HepG2 (cell line): ENCODE measurements around the gene XXYLT1.

Experiments
- CTCF ChIP-seq: sonication (generic); formaldehyde crosslinking; IDR thresholded peaks from 2 replicates; pipeline ENCODE4 v1.5.0; 2020; ENCODE audit warnings: mild to moderate bottlenecking, missing genetic modification reagents, moderate library complexity
- POLR2A ChIP-seq, 2 experiments: IDR thresholded peaks; 2 replicates each; pipeline ENCODE4 v1.6.1; 2011; ENCODE audit warnings: low read depth in 2 of 2, low read length in 2 of 2, mild to moderate bottlenecking in 1 of 2, moderate library complexity in 1 of 2; ENCODE audit not compliant: insufficient read depth in 1 of 2
- RAD21 ChIP-seq: fragments of 450-650 bp; formaldehyde crosslinking; IDR thresholded peaks from 2 replicates; pipeline ENCODE4 v1.5.0; 2020; ENCODE audit warnings: mild to moderate bottlenecking
- SAP130 ChIP-seq: IDR thresholded peaks from 2 replicates; pipeline ENCODE4 v1.6.1; 2016; ENCODE audit warnings: low read depth
- SMC3 ChIP-seq: IDR thresholded peaks from 2 replicates; pipeline ENCODE4 v1.6.1; 2011; ENCODE audit warnings: low read length, improper control_type of control experiment
- USF2 ChIP-seq, 2 experiments: sonication (generic) in 1 of 2; formaldehyde crosslinking in 1 of 2; IDR thresholded peaks; 2 replicates each; pipeline versions ENCODE4 v1.5.1 to v1.6.1; 2011 to 2020; ENCODE audit warnings: borderline replicate concordance in 1 of 2, low read depth in 1 of 2, low read length in 1 of 2, mild to moderate bottlenecking in 1 of 2, missing genetic modification reagents in 1 of 2, moderate library complexity in 1 of 2
- ZBTB33 ChIP-seq: sonication (generic); formaldehyde crosslinking; IDR thresholded peaks from 2 replicates; pipeline ENCODE4 v1.4.0; 2020; ENCODE audit warnings: missing genetic modification reagents
- ZBTB7B ChIP-seq: sonication (generic); formaldehyde crosslinking; IDR thresholded peaks from 2 replicates; pipeline ENCODE4 v1.4.0; 2020; ENCODE audit warnings: missing genetic modification reagents
- ZSCAN29 ChIP-seq: sonication (generic); formaldehyde crosslinking; conservative IDR thresholded peaks from 2 replicates; pipeline ENCODE4 v1.4.0; 2020; ENCODE audit warnings: mild to moderate bottlenecking, missing genetic modification reagents
- TF ChIP-seq, protein P1 (sequence below): sonication (generic); formaldehyde crosslinking; IDR thresholded peaks from 2 replicates; pipeline ENCODE4 v1.4.0; 2020; ENCODE audit warnings: missing genetic modification reagents, mild to moderate bottlenecking, borderline replicate concordance
- TF ChIP-seq, protein P2 (sequence below): sonication (generic); formaldehyde crosslinking; IDR thresholded peaks from 2 replicates; pipeline ENCODE4 v1.4.0; 2020; ENCODE audit warnings: mild to moderate bottlenecking, missing genetic modification reagents, borderline replicate concordance

DNA sequence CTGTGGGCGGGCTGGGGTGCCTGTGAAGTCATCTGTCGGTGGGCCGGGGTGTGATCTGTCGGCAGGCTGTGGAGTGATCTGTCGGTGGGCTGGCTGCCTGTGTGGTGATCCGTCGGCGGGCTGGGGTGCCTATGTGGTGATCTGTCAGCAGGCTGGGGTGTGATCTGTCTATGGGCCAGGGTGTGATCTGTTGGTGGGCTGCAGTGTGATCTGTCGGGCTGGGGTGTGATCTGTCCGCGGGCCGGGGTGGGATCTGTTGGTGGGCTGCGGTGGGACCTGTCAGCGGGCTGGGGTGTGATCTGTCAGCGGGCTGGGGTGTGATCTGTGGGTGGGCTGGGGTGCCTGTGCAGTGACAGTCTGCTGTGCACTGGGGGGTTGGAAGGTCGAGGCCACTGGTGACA lies 204.5 kb downstream of the XXYLT1 start:
- TF ChIP-seq, protein P1, sequence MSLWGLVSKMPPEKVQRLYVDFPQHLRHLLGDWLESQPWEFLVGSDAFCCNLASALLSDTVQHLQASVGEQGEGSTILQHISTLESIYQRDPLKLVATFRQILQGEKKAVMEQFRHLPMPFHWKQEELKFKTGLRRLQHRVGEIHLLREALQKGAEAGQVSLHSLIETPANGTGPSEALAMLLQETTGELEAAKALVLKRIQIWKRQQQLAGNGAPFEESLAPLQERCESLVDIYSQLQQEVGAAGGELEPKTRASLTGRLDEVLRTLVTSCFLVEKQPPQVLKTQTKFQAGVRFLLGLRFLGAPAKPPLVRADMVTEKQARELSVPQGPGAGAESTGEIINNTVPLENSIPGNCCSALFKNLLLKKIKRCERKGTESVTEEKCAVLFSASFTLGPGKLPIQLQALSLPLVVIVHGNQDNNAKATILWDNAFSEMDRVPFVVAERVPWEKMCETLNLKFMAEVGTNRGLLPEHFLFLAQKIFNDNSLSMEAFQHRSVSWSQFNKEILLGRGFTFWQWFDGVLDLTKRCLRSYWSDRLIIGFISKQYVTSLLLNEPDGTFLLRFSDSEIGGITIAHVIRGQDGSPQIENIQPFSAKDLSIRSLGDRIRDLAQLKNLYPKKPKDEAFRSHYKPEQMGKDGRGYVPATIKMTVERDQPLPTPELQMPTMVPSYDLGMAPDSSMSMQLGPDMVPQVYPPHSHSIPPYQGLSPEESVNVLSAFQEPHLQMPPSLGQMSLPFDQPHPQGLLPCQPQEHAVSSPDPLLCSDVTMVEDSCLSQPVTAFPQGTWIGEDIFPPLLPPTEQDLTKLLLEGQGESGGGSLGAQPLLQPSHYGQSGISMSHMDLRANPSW = no peak
- TF ChIP-seq CTCF (CRISPR knock-in tag) (no peak), SMC3 (no peak), POLR2A (IDR thresholded peaks at IDR 0.05; ENCODE audit: insufficient read depth in 1 of 2, low read depth in 2 of 2, low read length in 2 of 2) (no peak), ZBTB7B (CRISPR knock-in tag) (no peak), SAP130 (CRISPR knock-in tag) (no peak), ZBTB33 (no peak), USF2 (IDR thresholded peaks at IDR 0.05; ENCODE audit: low read depth, low read length) (no peak), USF2 (CRISPR knock-in tag; IDR thresholded peaks at IDR 0.05; ENCODE audit: borderline replicate concordance) (no peak), RAD21 (no peak), ZSCAN29 (CRISPR knock-in tag) (no peak)
- TF ChIP-seq, protein P2, sequence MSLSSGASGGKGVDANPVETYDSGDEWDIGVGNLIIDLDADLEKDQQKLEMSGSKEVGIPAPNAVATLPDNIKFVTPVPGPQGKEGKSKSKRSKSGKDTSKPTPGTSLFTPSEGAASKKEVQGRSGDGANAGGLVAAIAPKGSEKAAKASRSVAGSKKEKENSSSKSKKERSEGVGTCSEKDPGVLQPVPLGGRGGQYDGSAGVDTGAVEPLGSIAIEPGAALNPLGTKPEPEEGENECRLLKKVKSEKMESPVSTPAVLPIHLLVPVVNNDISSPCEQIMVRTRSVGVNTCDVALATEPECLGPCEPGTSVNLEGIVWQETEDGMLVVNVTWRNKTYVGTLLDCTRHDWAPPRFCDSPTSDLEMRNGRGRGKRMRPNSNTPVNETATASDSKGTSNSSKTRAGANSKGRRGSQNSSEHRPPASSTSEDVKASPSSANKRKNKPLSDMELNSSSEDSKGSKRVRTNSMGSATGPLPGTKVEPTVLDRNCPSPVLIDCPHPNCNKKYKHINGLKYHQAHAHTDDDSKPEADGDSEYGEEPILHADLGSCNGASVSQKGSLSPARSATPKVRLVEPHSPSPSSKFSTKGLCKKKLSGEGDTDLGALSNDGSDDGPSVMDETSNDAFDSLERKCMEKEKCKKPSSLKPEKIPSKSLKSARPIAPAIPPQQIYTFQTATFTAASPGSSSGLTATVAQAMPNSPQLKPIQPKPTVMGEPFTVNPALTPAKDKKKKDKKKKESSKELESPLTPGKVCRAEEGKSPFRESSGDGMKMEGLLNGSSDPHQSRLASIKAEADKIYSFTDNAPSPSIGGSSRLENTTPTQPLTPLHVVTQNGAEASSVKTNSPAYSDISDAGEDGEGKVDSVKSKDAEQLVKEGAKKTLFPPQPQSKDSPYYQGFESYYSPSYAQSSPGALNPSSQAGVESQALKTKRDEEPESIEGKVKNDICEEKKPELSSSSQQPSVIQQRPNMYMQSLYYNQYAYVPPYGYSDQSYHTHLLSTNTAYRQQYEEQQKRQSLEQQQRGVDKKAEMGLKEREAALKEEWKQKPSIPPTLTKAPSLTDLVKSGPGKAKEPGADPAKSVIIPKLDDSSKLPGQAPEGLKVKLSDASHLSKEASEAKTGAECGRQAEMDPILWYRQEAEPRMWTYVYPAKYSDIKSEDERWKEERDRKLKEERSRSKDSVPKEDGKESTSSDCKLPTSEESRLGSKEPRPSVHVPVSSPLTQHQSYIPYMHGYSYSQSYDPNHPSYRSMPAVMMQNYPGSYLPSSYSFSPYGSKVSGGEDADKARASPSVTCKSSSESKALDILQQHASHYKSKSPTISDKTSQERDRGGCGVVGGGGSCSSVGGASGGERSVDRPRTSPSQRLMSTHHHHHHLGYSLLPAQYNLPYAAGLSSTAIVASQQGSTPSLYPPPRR = no peak
